NCI-H226 (cell line): ENCODE results near the gene TJAP1.
A peak's percentile ranks its signal among the peaks of the same experiment; 100 is the strongest.
"Not testable (repeated sequence)": the region's sequence is repeated elsewhere in the genome, so short reads cannot be mapped to it uniquely, and the experiment has no call there.

Experiments
- DNase-seq: peaks from one replicate; pipeline ENCODE4 v3.0.0-alpha.2; 2015

TJAP1 gene

GRCh38 chr6:43489277-43490072, 12.1 kb downstream of the TJAP1 start:
- no peak for DNase-seq

GRCh38 chr6:43490523-43490939, 13.2 kb downstream of the TJAP1 start:
- DNase-seq = no peak

- DNase-seq = peak; percentile 79
These were observed 14.6 kb downstream of the TJAP1 start for GRCh38 chr6:43491750-43492661.

GRCh38 chr6:43492673-43493072, 15.3 kb downstream of the TJAP1 start:
- DNase-seq = no peak

- no peak for DNase-seq
These were observed 15.9 kb downstream of the TJAP1 start for GRCh38 chr6:43493230-43493629.

- DNase-seq = no peak
These were observed 16.5 kb downstream of the TJAP1 start for GRCh38 chr6:43493833-43494232.

GRCh38 chr6:43494321-43494720, 17.0 kb downstream of the TJAP1 start:
- no peak for DNase-seq

GRCh38 chr6:43494766-43495165, 17.4 kb downstream of the TJAP1 start:
- DNase-seq = no peak

- peak; percentile 53 for DNase-seq
These were observed 18.1 kb downstream of the TJAP1 start for GRCh38 chr6:43495409-43495941.

GRCh38 chr6:43496370-43497128, 19.2 kb downstream of the TJAP1 start:
- peak; percentile 62 for DNase-seq

- no peak for DNase-seq
These were observed 19.7 kb downstream of the TJAP1 start for GRCh38 chr6:43497129-43497396.

GRCh38 chr6:43497689-43498088, 20.3 kb downstream of the TJAP1 start:
- no peak for DNase-seq

GRCh38 chr6:43498291-43498690, 20.9 kb downstream of the TJAP1 start:
- not testable (repeated sequence) for DNase-seq

- no peak for DNase-seq
These were observed 21.9 kb downstream of the TJAP1 start for GRCh38 chr6:43499028-43499815.

- DNase-seq = no peak
These were observed 23.6 kb downstream of the TJAP1 start for GRCh38 chr6:43500921-43501320.

- no peak for DNase-seq
These were observed 25.3 kb downstream of the TJAP1 start for GRCh38 chr6:43502666-43503065.

GRCh38 chr6:43503443-43503842, 26.1 kb downstream of the TJAP1 start:
- DNase-seq = no peak

GRCh38 chr6:43504756-43505593, 27.6 kb downstream of the TJAP1 start:
- DNase-seq = no peak

- no peak for DNase-seq
These were observed 28.3 kb downstream of the TJAP1 start for GRCh38 chr6:43505718-43506117.

- DNase-seq = no peak
These were observed 28.8 kb downstream of the TJAP1 start for GRCh38 chr6:43506171-43506570.
